Measurements from ENCODE around the gene EPB41L3. TPM values are rescaled to one million over a fixed set of nuclear protein-coding genes. Genes with fewer than 3 reads are reported as not detected.

The EPB41L3 gene
- polyA plus RNA-seq, 1 donor from 2014 or later = 19.6 TPM

GRCh38 chr18:5475267-5475666 is 68.5 kb downstream of the EPB41L3 start:
- no peak overlapping the region for H3K9ac ChIP-seq (ENCODE audit: low read length)

GRCh38 chr18:5469340-5469739 is 74.5 kb downstream of the EPB41L3 start:
- Histone ChIP-seq H2AFZ (ENCODE audit: low read depth, low read length) (no peak overlapping the region), H3K9me2 (ENCODE audit: insufficient read depth, low read length) (no peaks in the 10 kb centered on the region), H3K4me3 (ENCODE audit: low read length) (no peak overlapping the region), H3K9me3 (ENCODE audit: low read length) (no peaks in the 10 kb centered on the region), H3K36me3 (ENCODE audit: insufficient read depth, low read length) (no peaks in the 10 kb centered on the region), H3K9ac (ENCODE audit: low read length) (no peak overlapping the region), H3F3A (ENCODE audit: insufficient read depth, low read length, poor library complexity, severe bottlenecking) (no peaks in the 10 kb centered on the region), H3K4me2 (ENCODE audit: low read length) (no peak overlapping the region), H3K27me3 (ENCODE audit: insufficient read depth, low read depth, low read length) (no peaks in the 10 kb centered on the region), H3K79me2 (replicated peaks; ENCODE audit: insufficient read depth, low read length) (no peaks in the 10 kb centered on the region), H4K20me1 (ENCODE audit: insufficient read depth) (no peaks in the 10 kb centered on the region), H3K27ac (ENCODE audit: low read length) (no peak overlapping the region)
- TF ChIP-seq RAD21 (conservative IDR thresholded peaks at IDR 0.05) = no peak
- TF ChIP-seq EP300 (conservative IDR thresholded peaks at IDR 0.05; ENCODE audit: poor library complexity, severe bottlenecking) = no peak
- TF ChIP-seq CTCF (IDR thresholded peaks at IDR 0.05; ENCODE audit: poor library complexity, severe bottlenecking) = no peak
- no peak for TF ChIP-seq MXI1 (conservative IDR thresholded peaks at IDR 0.05; ENCODE audit: poor library complexity, severe bottlenecking)
- no peak for TF ChIP-seq POLR2AphosphoS5 (IDR thresholded peaks at IDR 0.05)
- no peak for TF ChIP-seq SMC3 (conservative IDR thresholded peaks at IDR 0.05; ENCODE audit: poor library complexity)
- no peak for TF ChIP-seq EZH2 (IDR thresholded peaks at IDR 0.05; ENCODE audit: borderline replicate concordance, insufficient read depth, low read length, poor library complexity, severe bottlenecking)
- no peak for TF ChIP-seq TAF1 (IDR thresholded peaks at IDR 0.05; ENCODE audit: low read depth)

More at GRCh38 chr18:5475267-5475666, 68.5 kb downstream of the EPB41L3 start:
- Histone ChIP-seq H3K4me2 (ENCODE audit: low read length) (peak overlapping the region; percentile 3), H4K20me1 (ENCODE audit: insufficient read depth) (no peaks in the 10 kb centered on the region), H3K4me3 (ENCODE audit: low read length) (peak overlapping the region; percentile 28), H3K27me3 (ENCODE audit: insufficient read depth, low read depth, low read length) (no peaks in the 10 kb centered on the region), H3F3A (ENCODE audit: insufficient read depth, low read length, poor library complexity, severe bottlenecking) (no peaks in the 10 kb centered on the region), H2AFZ (ENCODE audit: low read depth, low read length) (no peak overlapping the region), H3K9me3 (ENCODE audit: low read length) (no peaks in the 10 kb centered on the region), H3K79me2 (replicated peaks; ENCODE audit: insufficient read depth, low read length) (no peaks in the 10 kb centered on the region), H3K27ac (ENCODE audit: low read length) (peak overlapping the region; percentile 27), H3K9me2 (ENCODE audit: insufficient read depth, low read length) (no peaks in the 10 kb centered on the region), H3K36me3 (ENCODE audit: insufficient read depth, low read length) (no peaks in the 10 kb centered on the region)
- no peak for TF ChIP-seq RAD21 (conservative IDR thresholded peaks at IDR 0.05)
- TF ChIP-seq EP300 (conservative IDR thresholded peaks at IDR 0.05; ENCODE audit: poor library complexity, severe bottlenecking) = no peak
- no peak for TF ChIP-seq REST (IDR thresholded peaks at IDR 0.05; ENCODE audit: borderline replicate concordance)
- TF ChIP-seq CTCF (IDR thresholded peaks at IDR 0.05; ENCODE audit: poor library complexity, severe bottlenecking) = no peak
- no peak for TF ChIP-seq TAF1 (IDR thresholded peaks at IDR 0.05; ENCODE audit: low read depth)
- TF ChIP-seq MXI1 (conservative IDR thresholded peaks at IDR 0.05; ENCODE audit: poor library complexity, severe bottlenecking) = no peak
- no peak for TF ChIP-seq SMC3 (conservative IDR thresholded peaks at IDR 0.05; ENCODE audit: poor library complexity)
- TF ChIP-seq POLR2AphosphoS5 (IDR thresholded peaks at IDR 0.05) = no peak
- no peak for TF ChIP-seq EZH2 (IDR thresholded peaks at IDR 0.05; ENCODE audit: borderline replicate concordance, insufficient read depth, low read length, poor library complexity, severe bottlenecking)

All from neural cell (in vitro differentiated cells).